HT1080 (cell line): ENCODE data around the gene MUCL3. TPM values are rescaled to one million over a fixed set of nuclear protein-coding genes. Genes with fewer than 3 reads are reported as not detected.
"Not testable (repeated sequence)": the region's sequence is repeated elsewhere in the genome, so short reads cannot be mapped to it uniquely, and the experiment has no call there.

ENCODE experiments used
- DNase-seq: peaks from one replicate; pipeline ENCODE4 v3.0.0-alpha.2; 2015; ENCODE audit warnings: low read depth
- total RNA-seq: library from RNA; depleted of rRNA; stranded (reverse); fragments of >200 nt; shearing (Covaris generic); gene quantifications from 2 replicates; pipeline ENCODE4 v1.2.3, GENCODE V29; 2014

Gene MUCL3
- total RNA-seq, 1 experiment from 2014 or later: not detected

GRCh38 chr6:30908700-30909099 lies 32.1 kb upstream of the MUCL3 start:
- no peak for DNase-seq

- DNase-seq: not testable (repeated sequence)
Measured at GRCh38 chr6:30910473-30910872, 30.3 kb upstream of the MUCL3 start.

- DNase-seq: no peak
Measured at GRCh38 chr6:30912746-30913520, 27.8 kb upstream of the MUCL3 start.

- DNase-seq: no peak
Measured at GRCh38 chr6:30913721-30914075, 27.1 kb upstream of the MUCL3 start.

- DNase-seq: peak; percentile 91
Measured at GRCh38 chr6:30914076-30914853, 26.5 kb upstream of the MUCL3 start, which contains the start of gene VARS2. VARS2 (plus strand) TSS chr6:30914238; CDS start chr6:30914837, 599 bp downstream.

- DNase-seq: no peak
Measured at GRCh38 chr6:30914854-30915590, 25.8 kb upstream of the MUCL3 start.

GRCh38 chr6:30915591-30915946 lies 25.2 kb upstream of the MUCL3 start:
- DNase-seq: peak; percentile 67

GRCh38 chr6:30917041-30917440 lies 23.7 kb upstream of the MUCL3 start:
- DNase-seq: no peak

- DNase-seq: no peak
Measured at GRCh38 chr6:30917487-30917886, 23.3 kb upstream of the MUCL3 start.

- no peak for DNase-seq
Measured at GRCh38 chr6:30918670-30919069, 22.1 kb upstream of the MUCL3 start.

GRCh38 chr6:30922447-30922852 lies 18.3 kb upstream of the MUCL3 start:
- DNase-seq: peak; percentile 62

GRCh38 chr6:30924040-30924627 lies 16.6 kb upstream of the MUCL3 start:
- DNase-seq: not testable (repeated sequence)

GRCh38 chr6:30926644-30927043 lies 14.1 kb upstream of the MUCL3 start:
- DNase-seq: no peak

- DNase-seq: not testable (repeated sequence)
Measured at GRCh38 chr6:30927080-30927479, 13.7 kb upstream of the MUCL3 start.

- DNase-seq: no peak
Measured at GRCh38 chr6:30928677-30929076, 12.1 kb upstream of the MUCL3 start.

GRCh38 chr6:30930506-30930905 lies 10.3 kb upstream of the MUCL3 start:
- DNase-seq: no peak

- no peak for DNase-seq
Measured at GRCh38 chr6:30931272-30931671, 9.5 kb upstream of the MUCL3 start.

GRCh38 chr6:30931969-30932645 lies 8.7 kb upstream of the MUCL3 start, which contains the start of gene SFTA2:
SFTA2 (minus strand) TSS chr6:30932170; CDS start chr6:30932096, 74 bp downstream.
- DNase-seq: no peak

- no peak for DNase-seq
Measured at GRCh38 chr6:30932665-30933365, 8.0 kb upstream of the MUCL3 start.

GRCh38 chr6:30935018-30935417 lies 5.8 kb upstream of the MUCL3 start:
- peak; percentile 7 for DNase-seq
